Uterus (tissue), 2 donors: Measurements from ENCODE around the gene TTC13.

Experiments
- CTCF ChIP-seq, 4 experiments: fragments of 200-600 bp in 2 of 4; fragments of 450-650 bp in 2 of 4; sonication (generic) in 2 of 4; IDR thresholded peaks; one replicate each; pipeline ENCODE4 v1.5.1; 2016 to 2019; ENCODE audit warnings: antibody characterized with exemption in 4 of 4, mild to moderate bottlenecking in 2 of 4, moderate library complexity in 1 of 4
- POLR2A ChIP-seq, 2 donors: fragments of 450-650 bp; IDR thresholded peaks; one replicate each; pipeline ENCODE4 v1.6.1; 2016; ENCODE audit warnings: antibody characterized with exemption in 2 of 2, mild to moderate bottlenecking in 1 of 2, moderate library complexity in 1 of 2

DNA sequence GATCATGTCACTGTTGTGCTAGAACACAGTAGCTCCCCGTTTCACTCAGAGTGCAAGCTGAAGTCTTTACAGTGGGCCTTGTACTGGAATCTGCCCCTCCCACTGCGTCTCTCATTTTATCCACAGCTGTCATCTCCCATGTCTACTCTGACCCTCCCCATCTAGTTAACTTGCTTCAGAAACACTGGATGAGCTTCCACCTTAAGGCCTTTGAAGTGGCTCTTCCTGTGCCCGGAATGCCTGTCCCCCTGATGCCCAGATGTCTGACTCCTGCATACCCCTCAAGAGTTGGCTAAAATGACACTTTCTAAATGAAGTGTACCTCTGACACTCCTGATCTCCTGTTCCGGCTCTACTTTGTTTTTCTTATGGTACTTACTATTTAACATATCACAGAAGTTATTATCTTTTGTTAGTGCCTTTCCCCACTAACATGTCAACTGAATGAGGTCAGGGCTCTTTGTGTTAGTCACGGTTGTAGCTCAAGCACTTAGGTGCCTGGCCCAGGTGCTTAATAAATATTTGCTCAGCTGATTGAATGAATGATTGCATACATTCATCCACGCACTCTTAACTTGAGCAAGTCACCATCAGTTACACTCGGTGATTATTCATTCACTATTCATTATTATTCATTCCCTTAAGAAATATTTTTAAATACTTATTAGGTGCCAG is 13.6 kb upstream of the TTC13 start:
- TF ChIP-seq CTCF (IDR thresholded peaks at IDR 0.05) (no peak), POLR2A (IDR thresholded peaks at IDR 0.05) (no peak)
